ENCODE results near the gene ZNRF3.
"Not testable (repeated sequence)": the region's sequence is repeated elsewhere in the genome, so short reads cannot be mapped to it uniquely, and the experiment has no call there.

Gene ZNRF3

DNA sequence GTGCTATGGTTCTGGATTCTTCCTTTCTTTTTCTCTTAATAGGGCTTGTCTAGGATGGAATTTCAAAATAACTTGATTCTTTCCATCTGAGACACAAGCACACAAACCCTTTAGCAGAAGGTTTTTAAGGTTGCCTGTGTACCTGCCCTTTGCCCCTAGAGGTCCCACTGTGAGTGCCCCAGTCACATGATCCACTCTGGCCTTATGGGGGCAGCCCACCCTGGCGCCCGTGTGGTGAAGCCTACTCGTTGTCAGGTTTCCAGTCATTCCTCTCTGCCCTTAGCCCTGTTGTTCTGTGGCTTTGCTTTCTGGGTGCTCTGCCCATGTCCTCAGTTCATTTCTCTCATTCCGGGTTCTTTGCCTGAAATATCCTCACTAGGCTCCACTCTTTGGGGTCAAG, 51.8 kb downstream of the ZNRF3 start:
- DNase-seq = no peak

DNA sequence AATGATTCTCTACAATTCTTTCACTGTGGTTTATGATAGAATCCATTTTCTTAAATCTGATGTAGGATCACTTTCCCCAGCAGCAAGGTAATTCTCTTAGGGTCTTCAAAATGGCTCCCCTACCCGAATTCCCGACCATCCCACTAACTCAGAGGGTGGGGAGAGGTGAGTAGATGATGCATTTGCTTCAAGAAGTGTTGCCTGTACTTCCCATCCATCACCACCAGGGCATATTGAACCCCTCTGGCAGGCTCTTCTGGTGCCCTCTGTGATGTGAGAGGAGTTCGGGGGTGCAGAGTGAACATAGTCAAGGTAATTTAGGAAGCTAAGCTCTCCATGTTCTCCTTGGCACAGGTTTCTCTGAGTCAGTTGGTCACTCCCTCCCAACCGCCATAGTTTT, 52.3 kb downstream of the ZNRF3 start:
- no peak for DNase-seq

DNA sequence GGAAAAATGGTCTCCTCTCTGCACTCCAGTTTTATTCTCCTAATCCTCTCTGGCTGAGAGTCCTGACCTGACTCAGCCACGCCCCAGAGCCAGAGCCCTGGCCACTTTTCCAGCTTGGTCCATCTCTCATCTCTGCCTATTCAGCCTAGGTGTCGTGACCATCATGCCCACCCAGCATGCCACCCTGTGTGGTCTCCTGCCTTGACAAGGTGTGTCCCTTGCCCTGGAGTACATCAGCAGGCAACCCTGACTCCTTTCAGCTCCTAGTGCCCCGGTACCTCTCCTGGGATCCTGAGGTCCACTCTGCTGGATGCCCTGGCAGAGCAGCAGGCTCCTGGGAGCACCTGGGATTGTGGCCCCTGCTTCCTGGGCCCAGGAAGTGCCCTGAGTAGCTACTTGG, 52.8 kb downstream of the ZNRF3 start:
- no peak for DNase-seq

DNA sequence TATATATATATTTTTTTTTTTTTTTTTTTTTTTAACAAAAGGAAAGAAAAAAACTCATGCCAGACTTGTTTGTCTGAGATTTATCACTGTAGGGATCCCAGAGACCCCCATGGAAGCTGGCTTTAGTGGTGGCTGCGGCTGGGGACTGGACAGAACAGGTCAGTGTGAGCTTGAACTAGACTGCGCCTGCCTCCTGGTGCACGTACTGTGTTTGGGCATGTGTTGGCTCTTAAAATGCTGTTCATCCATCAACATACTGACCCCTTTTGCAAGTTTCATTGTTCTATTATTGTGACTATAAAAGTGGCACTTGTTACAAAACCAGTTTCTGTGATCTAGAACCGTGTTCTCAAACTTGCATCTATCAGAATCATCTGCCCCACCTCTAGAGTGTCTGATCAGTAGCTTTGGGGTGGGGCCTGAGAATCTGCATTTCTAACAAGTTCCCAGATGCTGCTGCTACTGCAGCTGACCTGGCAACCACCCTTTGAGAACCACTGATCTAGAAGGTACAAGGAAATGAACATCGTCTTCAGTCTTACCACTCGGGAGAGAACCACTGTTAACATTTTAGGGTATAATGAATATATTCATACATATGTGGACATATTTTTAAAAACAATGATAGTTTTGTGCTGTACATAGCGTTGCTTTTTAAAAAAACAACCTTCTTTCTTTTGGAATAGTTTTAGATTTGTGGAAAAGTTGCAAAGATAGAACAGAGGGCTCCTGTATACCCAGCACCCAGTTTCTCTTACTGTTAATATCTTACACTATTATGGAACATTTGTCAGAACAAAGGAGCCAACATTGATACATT, 54.0 kb downstream of the ZNRF3 start:
- DNase-seq = no peak

DNA sequence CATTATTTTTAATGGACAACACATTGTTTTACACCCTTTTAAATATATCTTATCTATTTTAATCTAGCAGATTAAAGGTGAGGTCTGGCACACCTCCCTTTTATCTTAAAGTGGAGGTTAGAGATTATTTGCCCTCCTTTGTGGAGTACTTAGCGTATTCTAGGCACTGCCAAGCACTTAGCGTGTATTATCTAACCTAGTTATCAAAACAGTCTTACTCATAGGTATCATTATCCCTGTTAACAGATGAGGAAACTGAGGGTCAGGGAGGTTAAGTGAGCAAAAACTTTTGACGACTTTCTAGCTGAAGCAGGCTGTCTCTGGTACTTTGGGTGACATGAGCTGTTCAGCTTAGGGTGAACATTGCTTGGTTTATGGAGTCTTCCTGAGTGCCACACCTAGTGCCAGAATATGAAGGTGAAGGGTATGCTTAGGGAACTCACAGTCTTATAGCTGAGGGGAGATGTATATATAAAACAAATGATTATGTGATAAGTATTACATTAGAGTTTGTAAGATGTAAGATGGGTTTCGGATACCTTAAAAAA, 55.0 kb downstream of the ZNRF3 start:
- no peak for DNase-seq

DNA sequence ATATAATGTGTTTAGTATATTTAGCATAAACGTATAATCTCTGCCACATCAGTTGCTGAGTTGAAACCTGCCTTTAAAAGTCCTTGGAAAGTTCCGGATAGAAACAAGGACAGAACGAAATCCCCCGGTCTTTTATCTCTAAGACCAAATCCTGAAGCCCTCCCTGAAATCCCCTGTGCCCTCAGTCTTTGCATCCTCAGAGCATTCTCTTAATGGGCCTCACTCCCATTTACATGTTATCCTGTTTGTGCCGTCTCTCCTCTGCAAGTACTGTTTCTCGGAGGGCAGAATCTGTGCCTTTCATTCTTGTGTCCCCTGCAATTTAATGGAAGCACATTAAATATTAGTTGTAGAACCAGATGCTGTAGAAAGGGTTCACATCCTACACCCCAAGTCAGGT, 56.0 kb downstream of the ZNRF3 start:
- DNase-seq = no peak

DNA sequence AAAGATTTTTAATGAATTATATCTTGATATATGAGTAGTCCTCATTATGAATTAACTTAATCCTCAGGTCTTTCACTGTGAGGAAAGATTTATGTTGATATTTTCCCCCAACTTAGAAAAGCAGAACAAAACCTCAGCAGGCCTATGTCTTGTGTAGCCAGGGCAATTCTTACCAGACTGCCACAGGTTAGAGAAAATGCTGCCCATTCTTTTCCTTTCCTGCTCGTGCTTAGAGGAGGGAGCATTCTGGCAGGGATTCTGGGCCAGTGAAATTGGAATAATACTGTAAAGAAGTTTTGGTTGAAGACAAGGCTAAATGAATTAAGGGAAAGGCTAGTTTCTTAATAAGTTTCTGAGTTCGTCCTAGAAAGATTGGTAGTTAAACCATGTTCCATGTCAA, 56.6 kb downstream of the ZNRF3 start:
- no peak for DNase-seq

DNA sequence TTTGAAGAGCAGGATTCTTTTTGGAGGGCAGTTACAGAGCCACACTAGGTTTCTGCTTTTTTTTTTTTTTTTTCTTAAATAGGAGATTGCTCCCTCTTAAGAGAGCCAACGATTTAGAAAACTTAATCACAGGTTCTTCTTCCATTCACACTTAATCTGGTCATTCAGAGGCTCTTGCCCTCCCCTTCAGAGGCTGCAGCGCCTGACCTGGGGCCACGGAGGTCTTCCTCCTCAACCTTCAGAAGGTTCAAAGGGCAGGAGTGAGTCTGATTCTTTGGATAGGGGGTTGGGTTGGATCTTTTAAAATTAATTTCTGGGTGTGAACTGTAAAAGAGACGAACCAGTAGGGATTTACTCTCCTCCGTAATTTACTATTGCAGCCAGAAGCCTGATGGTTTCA, 57.1 kb downstream of the ZNRF3 start:
- DNase-seq = no peak

DNA sequence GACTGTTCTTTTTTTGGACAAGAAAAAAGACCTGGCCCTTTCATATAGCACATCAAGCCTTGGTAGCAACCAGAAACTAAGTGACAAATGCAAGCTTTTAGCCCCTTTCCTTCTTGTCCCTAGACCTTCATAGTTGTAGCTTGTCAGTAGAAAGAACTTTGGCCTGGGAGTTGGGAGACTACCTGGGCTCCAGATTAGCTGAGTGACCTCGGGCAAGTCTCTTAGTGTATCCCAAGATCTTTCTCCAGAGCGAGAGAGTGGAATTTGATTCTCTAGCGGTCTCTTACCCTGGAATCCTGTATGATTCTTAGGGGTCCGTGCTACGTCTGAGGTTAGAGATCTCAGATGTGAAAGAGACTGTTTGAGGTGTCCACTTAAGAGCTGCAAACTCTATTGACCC, 59.0 kb downstream of the ZNRF3 start:
- no peak for DNase-seq

DNA sequence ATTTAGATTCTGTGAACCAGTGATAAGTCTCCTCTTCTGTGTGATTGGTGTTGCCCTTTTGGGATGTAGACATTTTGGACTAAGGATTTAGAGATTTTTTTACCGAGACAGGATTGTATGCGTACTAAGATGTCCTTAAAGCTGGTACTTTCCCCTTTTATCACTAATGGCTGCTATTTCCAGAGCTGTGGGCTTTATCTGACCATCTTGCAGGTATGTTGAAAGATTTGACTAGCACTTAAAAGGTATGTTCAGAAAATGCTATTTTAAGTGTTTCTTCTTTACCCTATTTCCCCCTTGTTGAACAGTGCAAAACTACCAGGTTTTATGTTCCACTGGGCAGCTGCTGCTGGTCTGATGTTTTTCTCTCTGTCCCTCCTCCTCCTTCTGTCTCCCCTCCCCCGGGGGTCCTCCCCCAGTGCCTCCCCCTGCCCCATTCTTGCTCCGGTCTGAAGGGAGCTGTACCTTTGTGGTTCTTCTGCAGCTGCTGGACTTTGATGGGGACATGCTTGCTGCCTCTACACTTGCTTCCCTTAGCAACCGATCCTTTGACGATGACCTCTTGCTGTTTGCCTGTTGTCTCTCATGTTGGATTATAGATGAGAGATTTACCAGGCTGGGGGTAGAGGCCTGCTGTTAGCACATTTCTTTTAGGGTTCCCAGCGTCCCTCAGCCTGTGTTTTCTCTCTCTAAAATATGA, 59.6 kb downstream of the ZNRF3 start:
- DNase-seq = no peak

DNA sequence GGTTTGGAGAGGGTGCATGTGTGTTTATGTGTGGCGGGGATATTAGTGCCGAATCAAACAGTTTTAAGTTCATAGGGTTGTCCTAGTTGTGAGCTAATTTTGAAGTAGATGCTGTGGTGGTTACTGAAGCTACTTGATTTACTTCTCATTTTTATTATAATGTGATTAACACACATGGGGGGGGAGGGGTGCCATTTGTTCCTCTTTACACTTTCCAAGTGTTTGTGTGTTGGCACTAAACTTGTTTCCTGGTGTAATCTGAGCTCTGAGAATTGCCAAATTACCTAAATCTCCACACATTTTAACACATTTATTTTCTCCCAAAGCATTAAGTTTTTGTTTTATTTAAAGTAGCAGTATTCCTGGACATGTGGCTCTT, 60.1 kb downstream of the ZNRF3 start:
- DNase-seq = no peak

DNA sequence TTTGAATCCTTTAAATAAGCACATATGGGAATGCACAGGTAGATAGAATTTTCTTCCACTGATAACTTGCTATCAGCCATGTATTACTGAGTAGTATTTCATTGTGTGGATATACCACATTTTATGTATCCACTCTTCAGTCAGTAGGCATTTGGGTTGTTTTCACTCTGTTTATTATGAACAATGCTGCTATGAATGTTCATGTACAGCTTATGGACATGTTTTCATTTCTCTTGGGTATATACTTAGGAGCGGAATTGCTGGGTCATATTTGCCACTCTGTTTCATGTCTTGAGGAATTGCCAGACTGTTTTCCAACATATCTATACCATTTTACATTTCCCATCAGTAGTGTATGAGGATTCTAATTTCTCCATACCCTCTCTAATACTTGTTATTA, 63.8 kb downstream of the ZNRF3 start:
- no peak for DNase-seq

DNA sequence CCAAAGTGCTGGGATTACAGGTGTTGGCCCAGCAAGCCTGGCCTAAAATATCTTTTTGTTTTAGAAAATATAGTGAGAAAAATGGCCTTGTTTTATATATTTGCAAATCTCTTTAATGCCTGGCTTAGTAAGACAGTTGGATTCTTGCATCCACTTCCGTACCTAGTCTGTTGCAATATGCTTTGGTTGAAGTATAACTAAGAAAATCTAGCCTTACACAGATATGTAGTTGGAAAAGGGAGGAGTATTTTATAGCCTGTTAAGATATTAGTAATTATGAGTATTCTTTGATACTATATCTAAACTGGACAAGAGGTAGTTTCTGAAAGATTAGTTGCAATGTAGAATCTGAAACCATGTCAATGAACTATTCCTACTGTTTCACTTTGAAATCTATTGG, 65.1 kb downstream of the ZNRF3 start:
- no peak for DNase-seq

DNA sequence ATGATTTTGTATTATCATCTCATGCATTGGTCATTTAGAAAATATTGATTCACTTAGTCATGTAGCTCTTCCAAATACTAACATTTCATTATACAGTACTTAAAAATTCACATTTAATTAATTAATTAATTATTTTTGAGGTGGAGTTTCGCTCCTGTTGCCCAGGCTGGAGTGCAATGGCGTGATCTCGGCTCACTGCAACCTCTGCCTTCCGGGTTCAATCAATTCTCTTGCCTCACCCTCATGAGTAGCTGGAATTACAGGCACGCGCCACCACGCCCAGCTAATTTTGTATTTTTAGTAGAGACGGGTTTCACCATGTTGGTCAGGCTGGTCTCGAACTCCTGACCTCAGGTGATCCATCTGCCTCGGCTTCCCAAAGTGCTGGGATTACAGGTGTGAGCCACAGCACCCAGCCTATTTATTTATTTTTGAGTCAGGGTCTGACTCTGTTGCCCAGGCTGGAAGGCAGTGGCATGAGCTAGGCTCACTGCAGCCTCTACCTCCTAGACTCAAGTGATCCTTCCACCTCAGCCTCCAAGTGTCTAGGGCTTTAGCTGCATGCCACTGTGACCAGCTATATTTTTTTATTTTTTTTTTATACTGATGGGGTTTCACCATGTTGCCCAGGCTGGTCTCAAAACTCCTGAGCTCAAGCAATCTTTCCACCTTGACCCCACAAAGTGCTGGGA, 65.6 kb downstream of the ZNRF3 start:
- DNase-seq = not testable (repeated sequence)

DNA sequence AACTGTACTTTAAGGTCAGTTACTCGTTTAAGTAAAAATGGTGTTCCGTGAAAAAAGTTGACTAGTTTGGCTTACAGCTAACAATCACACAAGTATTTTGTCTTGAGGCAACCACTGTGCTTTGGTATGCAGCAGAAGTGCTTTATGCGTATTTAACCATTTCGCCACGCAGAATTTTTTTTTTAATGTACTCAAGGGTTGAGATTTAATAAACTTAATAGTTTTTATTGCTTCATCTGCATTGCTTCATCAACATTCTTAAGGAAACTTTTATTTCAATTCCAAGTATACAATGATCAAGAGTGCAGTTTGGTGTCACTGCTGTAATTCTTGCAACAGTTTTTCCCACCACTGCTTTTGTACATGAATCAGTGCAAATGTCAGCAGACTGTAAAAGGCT, 66.4 kb downstream of the ZNRF3 start:
- DNase-seq = no peak

DNA sequence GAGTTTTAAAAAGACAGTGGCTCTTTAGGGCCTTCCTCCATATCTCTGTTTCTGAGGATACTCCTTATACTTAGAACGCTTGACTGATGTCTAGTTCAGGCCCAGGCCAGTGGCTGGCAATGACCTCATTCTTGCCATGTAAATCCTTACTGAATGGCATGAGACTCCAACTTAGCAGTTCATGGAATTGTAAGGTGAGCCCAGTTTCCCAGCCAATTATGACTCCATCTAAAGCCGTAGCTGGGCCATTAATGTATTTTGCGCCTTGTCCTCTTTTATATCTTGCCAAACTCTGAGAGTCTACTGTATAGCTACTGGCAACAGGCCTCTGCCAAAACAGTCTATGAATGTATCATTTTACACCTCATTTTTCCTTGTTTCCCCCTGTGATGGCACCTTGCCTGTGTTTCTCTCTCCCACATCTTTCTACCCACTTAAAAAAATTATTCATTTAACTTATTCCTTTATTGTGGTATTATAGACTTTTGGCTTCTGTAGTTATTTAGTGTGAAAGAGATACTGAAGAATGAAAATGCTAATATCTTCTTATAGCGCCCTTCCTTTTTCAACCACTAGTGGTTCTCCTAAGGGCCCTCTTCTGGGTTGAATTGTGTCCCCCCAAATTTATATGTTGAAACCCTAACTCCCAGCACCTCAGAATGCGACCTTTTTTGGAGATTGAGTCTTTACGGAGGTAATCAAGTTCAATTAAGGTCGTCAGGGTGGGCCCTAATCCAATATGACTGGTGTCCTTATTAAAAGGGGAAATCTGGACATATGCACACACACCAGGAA, 67.4 kb downstream of the ZNRF3 start:
- DNase-seq = no peak

DNA sequence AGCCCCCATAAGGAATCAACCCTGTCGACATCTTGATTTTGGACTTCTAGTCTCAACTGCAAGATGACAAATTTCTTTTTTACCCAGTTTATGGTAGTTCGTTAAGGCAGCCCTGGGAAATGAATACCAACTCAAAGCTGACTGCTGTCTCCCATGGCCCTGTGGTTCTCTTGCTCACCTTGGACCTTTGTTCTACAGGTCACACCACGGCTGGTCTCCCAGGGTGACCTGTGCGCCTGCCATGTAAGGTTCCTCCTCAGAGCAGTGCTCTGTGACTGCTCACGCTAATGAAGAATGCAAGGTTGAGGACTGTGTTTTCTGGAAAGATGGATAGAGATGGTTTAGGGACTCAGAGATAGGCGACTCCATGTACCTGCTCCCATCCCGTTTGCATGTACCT, 68.2 kb downstream of the ZNRF3 start:
- DNase-seq = no peak

DNA sequence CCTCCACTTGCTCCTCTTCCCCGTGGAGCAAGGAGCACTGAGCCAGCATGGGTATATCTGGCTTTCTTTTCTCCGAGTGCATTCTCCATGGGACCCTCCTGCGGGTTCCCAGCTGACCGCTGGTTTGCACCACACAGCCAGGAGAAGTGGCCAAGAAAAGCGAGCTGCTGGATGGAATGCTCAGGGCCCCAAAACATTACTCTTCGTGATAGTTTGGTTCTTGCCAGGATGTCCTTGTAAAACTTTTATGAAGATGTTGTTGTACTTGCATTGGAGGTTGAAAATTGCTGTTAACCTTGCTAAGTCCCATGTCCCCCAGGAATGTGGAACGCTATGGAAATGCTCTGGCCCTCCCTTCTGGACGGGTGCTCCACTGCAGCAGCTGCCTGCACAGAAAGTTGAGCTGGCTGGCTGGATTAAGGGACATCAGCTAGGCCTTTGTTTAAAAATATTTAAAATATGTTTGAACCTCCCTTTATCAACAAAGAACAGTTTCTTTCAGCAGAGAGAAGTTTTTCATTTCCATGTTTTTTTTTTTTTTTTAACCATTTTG, 68.7 kb downstream of the ZNRF3 start:
- no peak for DNase-seq

DNA sequence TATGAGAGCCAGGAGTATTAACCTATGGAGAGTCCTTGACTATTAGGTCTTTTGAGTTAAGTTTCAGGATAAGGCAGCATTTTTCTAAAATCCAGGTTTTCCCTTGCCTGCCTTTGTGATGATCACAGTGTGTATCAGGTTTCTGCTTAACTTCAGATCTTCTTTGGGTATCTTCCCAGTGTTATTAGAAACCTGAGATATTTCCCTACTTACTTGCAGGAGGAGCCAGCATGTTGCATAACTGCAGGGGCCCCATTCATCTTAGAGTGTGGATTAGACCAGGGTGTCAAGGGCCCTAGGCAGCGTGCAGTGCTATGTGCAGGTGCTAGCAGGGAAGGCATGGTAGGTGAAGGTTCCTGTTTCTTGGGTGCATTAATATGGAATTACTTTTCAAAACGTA, 69.5 kb downstream of the ZNRF3 start:
- DNase-seq = no peak

DNA sequence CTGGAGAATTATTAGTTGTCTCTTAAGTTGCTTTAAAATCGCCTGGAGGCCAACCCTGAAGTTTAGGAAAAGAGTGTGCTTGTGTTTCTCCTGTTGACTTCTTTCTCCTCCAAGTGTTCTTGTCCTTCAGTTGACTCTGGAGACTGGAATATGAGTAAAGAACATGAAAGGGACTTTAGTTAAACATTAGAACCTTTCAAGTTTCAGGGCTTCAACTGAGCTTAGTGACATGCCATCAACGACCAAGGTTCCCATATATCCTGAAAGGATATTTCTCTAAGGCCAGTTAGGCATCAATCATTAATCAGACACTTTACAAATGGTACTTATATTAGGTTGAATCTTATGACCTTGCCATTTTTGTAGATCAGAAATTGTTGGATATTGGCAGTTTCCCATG, 70.0 kb downstream of the ZNRF3 start:
- no peak for DNase-seq

DNA sequence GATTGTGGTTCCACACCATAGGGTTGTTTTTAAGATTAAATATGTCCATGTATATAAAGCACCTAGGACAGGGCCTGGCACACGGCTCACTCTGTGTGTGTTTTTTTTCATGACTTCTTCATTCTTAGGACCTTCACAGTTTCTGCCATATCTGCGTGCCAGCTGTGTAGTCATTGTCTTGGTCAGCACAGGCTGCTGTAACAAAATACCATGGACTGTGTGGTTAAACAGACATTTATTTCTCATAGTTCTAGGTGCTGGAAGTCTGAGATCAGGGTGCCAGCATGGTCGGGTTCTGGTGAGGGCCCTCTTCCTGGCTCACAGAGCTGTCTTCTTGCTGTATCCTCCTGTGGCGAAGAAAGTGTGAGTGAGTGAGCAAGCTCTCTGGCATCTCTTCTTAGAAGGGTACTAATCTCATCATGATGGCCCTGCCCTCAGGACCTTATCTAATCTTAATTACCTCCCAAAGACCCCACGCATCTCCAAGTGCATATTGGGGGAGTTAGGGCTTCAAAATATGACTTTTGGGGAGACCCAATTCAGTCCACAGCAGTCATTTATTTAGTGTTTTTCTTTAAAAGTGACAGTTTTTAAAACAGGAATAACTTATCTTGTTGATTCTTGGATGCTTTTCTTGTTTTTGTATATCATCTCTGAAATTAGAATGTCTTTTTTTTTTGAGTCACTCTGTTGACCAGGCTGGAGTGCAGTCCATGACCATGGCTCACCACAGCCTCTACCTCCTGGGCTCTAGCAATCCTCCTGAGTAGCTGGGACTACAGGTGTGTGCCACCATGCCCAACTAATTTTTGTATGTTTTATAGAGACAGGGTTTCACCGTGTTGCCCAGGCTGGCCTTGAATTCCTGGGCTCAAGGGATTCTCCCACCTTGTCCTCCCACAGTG, 70.9 kb downstream of the ZNRF3 start:
- DNase-seq = no peak

DNA sequence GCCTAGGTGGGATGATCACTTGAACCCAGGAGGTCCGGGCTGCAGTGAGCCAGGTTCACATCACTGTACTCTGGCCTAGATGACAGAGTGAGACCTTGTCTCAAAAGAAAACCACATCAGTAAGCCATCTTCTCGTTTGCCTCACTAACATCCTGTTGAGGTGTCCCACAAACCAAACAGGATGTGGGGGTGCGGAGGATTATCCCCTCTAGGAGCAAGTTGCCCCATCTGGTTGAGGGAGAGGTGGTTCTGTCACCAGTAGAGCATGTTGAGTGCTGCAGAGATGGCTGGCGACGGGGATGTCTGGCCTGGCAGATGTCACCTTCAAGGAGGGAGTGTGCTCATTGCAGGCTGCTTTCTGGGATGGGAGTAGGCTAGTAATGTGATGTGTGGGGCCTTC, 72.4 kb downstream of the ZNRF3 start:
- DNase-seq = peak; percentile 61 to 74

Measured in CD4-positive, alpha-beta T cell treated with Interferon alpha-2 for 1 hour (primary cell).